Nephron (organoid): Measurements from ENCODE around the gene GABPB1.

Source experiments
- H3K27ac Mint-ChIP-seq, 3 experiments: 2 replicates each; pipeline ENCODE4 v1.8.0; 2020; ENCODE audit warnings: mixed read lengths in 3 of 3, mild to moderate bottlenecking in 2 of 3, moderate library complexity in 1 of 3
- H3K27me3 Mint-ChIP-seq: 2 replicates; pipeline ENCODE4 v1.8.0; 2021; ENCODE audit warnings: low read depth, mild to moderate bottlenecking, moderate library complexity, mixed read lengths
- H3K36me3 Mint-ChIP-seq: 2 replicates; pipeline ENCODE4 v1.8.0; 2020; ENCODE audit warnings: low read depth, mixed read lengths
- H3K4me1 Mint-ChIP-seq: 2 replicates; pipeline ENCODE4 v1.8.0; 2020; ENCODE audit warnings: mixed read lengths
- H3K4me3 Mint-ChIP-seq, 3 experiments: 2 replicates each; pipeline ENCODE4 v1.8.0; 2020; ENCODE audit warnings: mild to moderate bottlenecking in 3 of 3, mixed read lengths in 3 of 3, moderate library complexity in 2 of 3
- H3K9me3 Mint-ChIP-seq: 2 replicates; pipeline ENCODE4 v1.8.0; 2020; ENCODE audit warnings: mixed read lengths
- TF ChIP-seq, protein P1 (sequence below), 3 experiments: fragments of 200-600 bp; sonication (generic); IDR thresholded peaks; one replicate each; pipeline ENCODE4 v1.5.0; 2021; ENCODE audit warnings: antibody characterized with exemption in 3 of 3; ENCODE audit not compliant: unreplicated experiment in 3 of 3

GABPB1 gene

DNA sequence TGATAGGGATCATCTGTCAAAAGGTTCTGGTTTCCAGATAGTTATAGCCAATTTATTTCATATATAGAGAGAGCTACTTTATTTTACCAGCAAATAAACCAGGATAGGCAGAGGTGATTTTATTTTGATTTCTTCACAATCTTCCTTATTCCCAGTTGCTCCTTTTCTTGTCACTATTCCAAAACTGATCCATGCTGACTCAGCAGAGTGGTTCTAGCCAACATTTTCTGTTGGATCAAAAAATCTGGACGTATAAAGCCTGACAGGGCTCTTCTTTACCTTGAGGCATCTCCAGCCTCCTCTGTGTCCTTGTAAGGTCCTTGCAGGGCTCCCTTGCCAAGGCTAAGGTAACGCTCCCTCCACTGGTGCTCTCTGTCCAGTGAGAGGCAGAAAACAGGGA lies 105.3 kb downstream of the GABPB1 start:
- no peak overlapping the region for H3K4me3 Mint-ChIP-seq
- no peaks in the 10 kb centered on the region for H3K9me3 Mint-ChIP-seq
- peaks cover 9% of the 10 kb centered on the region for H3K4me1 Mint-ChIP-seq
- H3K36me3 Mint-ChIP-seq, result no peaks in the 10 kb centered on the region
- H3K27me3 Mint-ChIP-seq, result peaks cover 8% of the 10 kb centered on the region
- H3K27ac Mint-ChIP-seq, result no peak overlapping the region
- TF ChIP-seq, protein P1, sequence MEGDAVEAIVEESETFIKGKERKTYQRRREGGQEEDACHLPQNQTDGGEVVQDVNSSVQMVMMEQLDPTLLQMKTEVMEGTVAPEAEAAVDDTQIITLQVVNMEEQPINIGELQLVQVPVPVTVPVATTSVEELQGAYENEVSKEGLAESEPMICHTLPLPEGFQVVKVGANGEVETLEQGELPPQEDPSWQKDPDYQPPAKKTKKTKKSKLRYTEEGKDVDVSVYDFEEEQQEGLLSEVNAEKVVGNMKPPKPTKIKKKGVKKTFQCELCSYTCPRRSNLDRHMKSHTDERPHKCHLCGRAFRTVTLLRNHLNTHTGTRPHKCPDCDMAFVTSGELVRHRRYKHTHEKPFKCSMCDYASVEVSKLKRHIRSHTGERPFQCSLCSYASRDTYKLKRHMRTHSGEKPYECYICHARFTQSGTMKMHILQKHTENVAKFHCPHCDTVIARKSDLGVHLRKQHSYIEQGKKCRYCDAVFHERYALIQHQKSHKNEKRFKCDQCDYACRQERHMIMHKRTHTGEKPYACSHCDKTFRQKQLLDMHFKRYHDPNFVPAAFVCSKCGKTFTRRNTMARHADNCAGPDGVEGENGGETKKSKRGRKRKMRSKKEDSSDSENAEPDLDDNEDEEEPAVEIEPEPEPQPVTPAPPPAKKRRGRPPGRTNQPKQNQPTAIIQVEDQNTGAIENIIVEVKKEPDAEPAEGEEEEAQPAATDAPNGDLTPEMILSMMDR (IDR thresholded peaks at IDR 0.05; ENCODE audit: unreplicated experiment in 3 of 3), result no peak

DNA sequence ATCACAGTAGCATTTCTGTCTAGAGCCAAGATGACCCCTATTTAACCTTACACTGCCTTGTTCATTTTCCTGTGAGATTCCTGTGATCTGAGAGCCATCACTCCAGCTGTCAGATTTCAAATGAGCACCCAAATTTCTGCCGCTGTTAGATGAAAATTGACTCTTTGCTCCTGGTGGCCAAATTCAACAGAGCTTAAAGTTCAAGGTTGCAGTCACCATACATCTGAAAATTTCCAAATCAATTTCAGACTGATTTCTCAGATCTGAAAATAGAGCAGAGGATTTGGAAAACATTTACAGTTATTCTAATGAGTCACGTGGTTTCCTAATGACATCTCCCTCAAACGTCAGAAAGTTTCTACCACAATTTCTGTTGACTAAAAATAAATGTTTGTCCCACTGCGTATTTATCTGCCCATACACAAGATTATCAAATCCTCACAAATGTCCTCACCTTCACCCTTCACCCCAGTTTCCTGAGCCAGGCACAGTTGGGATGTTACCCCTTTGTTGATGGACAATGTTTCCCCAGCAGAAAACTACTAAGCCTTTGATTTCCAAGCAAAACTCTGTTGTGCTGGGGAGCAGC lies 105.9 kb downstream of the GABPB1 start:
- Mint-ChIP-seq H3K27me3 (peaks cover 7% of the 10 kb centered on the region), H3K27ac (no peak overlapping the region), H3K4me3 (no peak overlapping the region), H3K4me1 (peaks cover 9% of the 10 kb centered on the region), H3K9me3 (no peaks in the 10 kb centered on the region), H3K36me3 (no peaks in the 10 kb centered on the region)
- TF ChIP-seq, protein P1 (IDR thresholded peaks at IDR 0.05; ENCODE audit: unreplicated experiment in 3 of 3), result no peak

DNA sequence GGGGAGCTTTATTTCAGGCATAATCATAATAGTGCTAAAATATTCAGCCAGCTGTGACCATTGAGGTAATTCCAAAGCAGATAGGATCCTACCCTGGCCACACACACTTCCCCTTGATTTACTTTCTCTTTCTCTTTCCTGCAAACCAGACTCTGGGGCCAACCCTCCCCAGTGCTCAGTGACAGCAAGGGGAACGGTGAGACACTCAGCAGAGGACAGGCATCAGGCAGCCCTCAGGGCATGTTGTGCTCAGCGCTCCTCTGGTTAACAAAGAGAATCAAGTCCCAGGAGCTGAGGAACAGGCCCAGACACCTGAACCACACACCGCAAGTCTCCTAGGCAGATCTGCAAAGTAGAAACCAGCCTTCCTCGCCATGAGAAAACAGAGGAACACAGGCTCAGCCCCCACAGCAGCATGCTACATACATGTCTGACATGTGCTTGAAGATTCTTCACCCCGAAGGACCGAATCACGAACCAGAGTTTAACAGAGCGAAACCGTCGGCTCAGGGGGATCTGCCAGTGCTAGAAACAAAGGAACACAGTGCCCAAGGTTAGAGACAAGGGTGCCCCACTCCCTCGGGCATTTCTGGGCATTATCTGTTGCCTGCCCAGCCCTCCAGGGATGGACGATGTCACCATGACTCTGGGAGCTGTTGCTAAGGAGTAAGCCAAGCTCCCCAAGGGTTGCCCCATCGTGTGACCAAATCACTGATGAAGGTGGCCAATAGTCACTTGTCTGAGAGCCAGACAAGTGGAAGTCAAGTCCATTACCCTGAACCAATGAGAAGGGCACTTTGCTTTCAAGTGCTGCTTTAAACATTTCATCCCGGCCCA lies 107.0 kb downstream of the GABPB1 start:
- H3K36me3 Mint-ChIP-seq, result no peaks in the 10 kb centered on the region
- H3K27ac Mint-ChIP-seq, result no peak overlapping the region
- no peaks in the 10 kb centered on the region for H3K9me3 Mint-ChIP-seq
- TF ChIP-seq, protein P1 (IDR thresholded peaks at IDR 0.05; ENCODE audit: unreplicated experiment in 3 of 3), result no peak
- H3K27me3 Mint-ChIP-seq, result peaks cover 4% of the 10 kb centered on the region
- H3K4me1 Mint-ChIP-seq, result peaks cover 9% of the 10 kb centered on the region
- H3K4me3 Mint-ChIP-seq, result no peak overlapping the region

DNA sequence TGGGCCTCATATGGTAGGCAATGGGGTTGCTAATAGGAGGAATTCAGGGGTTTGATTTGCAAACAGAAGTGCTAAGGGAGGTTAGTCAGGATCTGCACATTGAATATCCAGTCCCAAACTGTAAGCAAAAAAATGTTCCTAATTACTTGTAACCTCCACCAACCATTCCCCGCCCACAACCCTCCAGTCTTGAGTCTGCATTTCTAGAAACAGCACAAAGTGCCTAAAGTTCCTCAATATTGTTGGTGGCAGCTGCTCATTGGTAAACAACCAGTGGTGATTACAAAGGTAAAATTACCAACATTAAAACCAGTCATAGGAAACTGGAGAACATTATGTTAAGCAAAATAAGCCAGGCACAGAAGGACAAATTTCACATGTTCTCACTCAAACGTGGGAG lies 108.4 kb downstream of the GABPB1 start:
- Mint-ChIP-seq H3K27ac (no peak overlapping the region), H3K36me3 (no peaks in the 10 kb centered on the region), H3K9me3 (no peaks in the 10 kb centered on the region), H3K4me3 (no peak overlapping the region), H3K27me3 (peaks cover 4% of the 10 kb centered on the region), H3K4me1 (peaks cover 9% of the 10 kb centered on the region)
- TF ChIP-seq, protein P1 (IDR thresholded peaks at IDR 0.05; ENCODE audit: unreplicated experiment in 3 of 3), result no peak

DNA sequence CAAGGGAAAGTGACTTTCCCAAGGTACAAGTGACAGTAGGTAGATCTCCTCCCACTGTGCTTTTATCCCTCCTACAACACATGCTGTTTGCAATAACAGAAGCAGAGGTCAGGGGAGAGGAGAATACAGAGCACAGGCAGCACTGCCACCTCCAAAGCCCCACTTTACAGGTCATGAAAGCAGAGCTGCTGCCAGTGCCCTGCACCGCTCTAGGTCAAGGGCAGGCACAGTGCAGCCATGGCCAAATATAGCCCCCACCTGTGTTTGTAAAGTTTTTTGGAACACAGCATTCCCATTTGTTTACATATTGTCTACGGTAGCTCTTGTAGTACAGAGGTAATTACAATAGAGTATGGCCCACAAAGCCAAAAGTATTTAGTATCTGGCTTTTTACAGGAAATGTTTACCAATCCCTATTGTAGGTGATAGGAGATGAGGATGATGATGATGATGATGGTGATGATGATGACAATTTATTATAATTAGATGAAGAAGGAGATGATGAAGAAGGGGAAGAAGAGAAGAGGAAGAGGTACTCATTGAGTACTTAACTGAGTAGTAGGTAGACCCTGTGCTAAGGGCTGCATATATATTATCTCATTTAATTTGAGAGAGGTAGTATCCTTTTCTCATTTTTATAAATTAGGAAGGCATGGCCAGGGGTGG lies 109.9 kb downstream of the GABPB1 start:
- H3K4me3 Mint-ChIP-seq, result no peak overlapping the region
- H3K4me1 Mint-ChIP-seq, result peaks cover 9% of the 10 kb centered on the region
- no peaks in the 10 kb centered on the region for H3K9me3 Mint-ChIP-seq
- H3K27me3 Mint-ChIP-seq, result peaks cover 4% of the 10 kb centered on the region
- H3K27ac Mint-ChIP-seq, result no peak overlapping the region
- H3K36me3 Mint-ChIP-seq, result no peaks in the 10 kb centered on the region
- TF ChIP-seq, protein P1 (IDR thresholded peaks at IDR 0.05; ENCODE audit: unreplicated experiment in 3 of 3), result no peak
